NCI-H2227 treated with DMSO at 0.1 percent for 48 hours (cell line): ENCODE results near the gene TMSB15A.
"Not testable (repeated sequence)": the region's sequence is repeated elsewhere in the genome, so short reads cannot be mapped to it uniquely, and the experiment has no call there.

Source experiments
- DNase-seq: peaks from one replicate; lab custom pipeline; 2025; lab: John Stamatoyannopoulos, UW

The TMSB15A gene

GRCh38 chrX:102515975-102516941 lies at the start of gene TMSB15A:
TMSB15A (minus strand) TSS chrX:102516739.
- peak; percentile 87 for DNase-seq

- DNase-seq = no peak
These were observed 44.0 kb upstream of the TMSB15A start for GRCh38 chrX:102560423-102561068.

- DNase-seq = no peak
These were observed 42.1 kb upstream of the TMSB15A start for GRCh38 chrX:102558607-102559006.

- no peak for DNase-seq
These were observed 31.7 kb upstream of the TMSB15A start for GRCh38 chrX:102548231-102548630.

- peak; percentile 54 for DNase-seq
These were observed 30.4 kb upstream of the TMSB15A start for GRCh38 chrX:102546828-102547493.

GRCh38 chrX:102546175-102546574 lies 29.6 kb upstream of the TMSB15A start:
- DNase-seq = not testable (repeated sequence)

GRCh38 chrX:102535958-102536357 lies 19.4 kb upstream of the TMSB15A start:
- no peak for DNase-seq

GRCh38 chrX:102517326-102517725 lies 787 bp upstream of the TMSB15A start:
- DNase-seq = peak; percentile 59

GRCh38 chrX:102514536-102514935 lies 2.0 kb downstream of the TMSB15A start:
- no peak for DNase-seq

GRCh38 chrX:102498732-102499131 lies 17.8 kb downstream of the TMSB15A start:
- DNase-seq = no peak

GRCh38 chrX:102491766-102492165 lies 24.8 kb downstream of the TMSB15A start:
- no peak for DNase-seq

- DNase-seq = not testable (repeated sequence)
These were observed 37.8 kb downstream of the TMSB15A start for GRCh38 chrX:102478765-102479164.

- not testable (repeated sequence) for DNase-seq
These were observed 44.7 kb downstream of the TMSB15A start, which contains the start of gene TCP11X2 for GRCh38 chrX:102471762-102472220. TCP11X2 (minus strand) TSS chrX:102471812.

- DNase-seq = not testable (repeated sequence)
These were observed 46.3 kb downstream of the TMSB15A start for GRCh38 chrX:102470215-102470614.
